ENCODE data around the gene TMPRSS11B. TPM values are rescaled to one million over a fixed set of nuclear protein-coding genes. Genes with fewer than 3 reads are reported as not detected.

TMPRSS11B gene
- total RNA-seq, 1 experiment from 2014 or later, result not detected

DNA sequence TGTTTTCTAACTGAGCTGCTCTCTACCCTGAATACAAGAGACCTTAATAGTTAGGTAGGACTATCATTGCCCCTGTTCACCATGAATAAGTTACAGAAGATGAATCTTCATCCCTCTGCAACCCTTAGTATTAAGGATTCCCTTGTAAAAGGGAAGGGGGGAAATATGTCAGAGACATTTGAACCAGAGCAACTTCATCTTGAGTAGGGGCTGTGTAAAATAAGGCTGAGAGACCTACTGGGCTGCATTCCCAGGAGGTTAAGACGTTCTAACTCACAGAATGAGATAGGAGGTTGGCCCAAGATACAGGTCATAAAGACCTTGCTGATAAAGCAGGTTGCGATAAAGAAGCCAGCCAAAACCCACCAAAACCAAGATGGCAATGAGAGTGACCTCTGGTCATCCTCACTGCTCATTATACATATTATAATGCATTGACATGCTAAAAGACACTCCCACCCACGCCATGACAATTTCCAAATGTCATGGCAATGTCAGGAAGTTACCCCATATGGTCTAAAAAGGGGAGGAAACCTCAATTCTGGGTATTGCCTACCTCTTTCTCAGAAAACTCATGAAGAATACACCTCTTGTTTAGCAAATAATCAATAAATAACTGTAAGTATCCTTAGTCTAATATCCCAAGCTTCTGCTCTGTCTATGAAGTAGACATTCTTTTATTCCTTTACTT is 19.5 kb upstream of the TMPRSS11B start (continued):
- no peak for TF ChIP-seq EGR1 (IDR thresholded peaks at IDR 0.05; ENCODE audit: low read depth)
- TF ChIP-seq SIN3A (IDR thresholded peaks at IDR 0.05; ENCODE audit: low read depth), result no peak

- CTCF ChIA-PET, result no interaction called here
- Histone ChIP-seq H3K4me2 (ENCODE audit: low read length) (no peak overlapping the region), H3K4me3 (replicated peaks in 1 of 2; ENCODE audit: low read depth in 1 of 2, low read length in 2 of 2) (no peak overlapping the region), H4K20me1 (ENCODE audit: insufficient read depth) (no peaks in the 10 kb centered on the region), H3K9me3 (ENCODE audit: control insufficient read depth in 1 of 2, insufficient read depth in 1 of 2, low read depth in 1 of 2, low read length in 2 of 2) (no peaks in the 10 kb centered on the region), H3K9me2 (ENCODE audit: insufficient read depth) (no peaks in the 10 kb centered on the region), H3K9ac (ENCODE audit: low read length) (no peak overlapping the region), H3K27ac (ENCODE audit: low read depth, low read length) (no peak overlapping the region), H3K79me2 (ENCODE audit: insufficient read depth, low read length) (no peaks in the 10 kb centered on the region), H3K4me1 (ENCODE audit: control insufficient read depth in 1 of 2, insufficient read depth in 2 of 2, low read length in 2 of 2) (no peaks in the 10 kb centered on the region), H2AFZ (ENCODE audit: low read depth, low read length, poor library complexity, severe bottlenecking) (no peak overlapping the region), H3K27me3 (ENCODE audit: insufficient read depth, low read length) (no peaks in the 10 kb centered on the region), H3K36me3 (ENCODE audit: control insufficient read depth in 1 of 2, insufficient read depth in 2 of 2, low read length in 2 of 2) (no peaks in the 10 kb centered on the region)
- no TSS peak for BruUV-seq (replicated peaks)
- POLR2A ChIA-PET, result no interaction called here
- ATAC-seq (no peak), DNase-seq (ENCODE audit: low read depth, low spot score) (no peak)
- intact Hi-C loops (cut with micrococcal nuclease), result no loop called here
- RAD21 ChIA-PET (ENCODE audit: low non-redundant PET in 1 of 2, low total read pairs in 2 of 2, uncharacterized antibody in 2 of 2, unreplicated experiment in 2 of 2), result no interaction called here
- TF ChIP-seq POLR2AphosphoS5 (IDR thresholded peaks at IDR 0.05; ENCODE audit: low read depth, low read length), result no peak
- no peak for TF ChIP-seq ZNF274 (IDR thresholded peaks at IDR 0.05; ENCODE audit: low read depth, low read length)
- TF ChIP-seq RAD21 (IDR thresholded peaks at IDR 0.05; ENCODE audit: low read depth), result no peak
- TF ChIP-seq ZFX (IDR thresholded peaks at IDR 0.05), result no peak
- no peak for TF ChIP-seq YY1 (IDR thresholded peaks at IDR 0.05; ENCODE audit: extremely low read depth, insufficient replicate concordance, low read depth, low read length)
- TF ChIP-seq POLR2A (IDR thresholded peaks at IDR 0.05; ENCODE audit: borderline replicate concordance, extremely low read depth, insufficient read depth, insufficient read length), result no peak
- TF ChIP-seq CTCF (IDR thresholded peaks at IDR 0.05 in 2 of 3, conservative IDR thresholded peaks at IDR 0.05 in 1 of 3; ENCODE audit: borderline replicate concordance in 1 of 3, insufficient read depth in 1 of 3, low read depth in 2 of 3, low read length in 2 of 3), result no peak
- TF ChIP-seq EZH2 (IDR thresholded peaks at IDR 0.05), result no peak
- TF ChIP-seq CEBPB (IDR thresholded peaks at IDR 0.05; ENCODE audit: low read depth), result no peak
- TF ChIP-seq, protein P1, sequence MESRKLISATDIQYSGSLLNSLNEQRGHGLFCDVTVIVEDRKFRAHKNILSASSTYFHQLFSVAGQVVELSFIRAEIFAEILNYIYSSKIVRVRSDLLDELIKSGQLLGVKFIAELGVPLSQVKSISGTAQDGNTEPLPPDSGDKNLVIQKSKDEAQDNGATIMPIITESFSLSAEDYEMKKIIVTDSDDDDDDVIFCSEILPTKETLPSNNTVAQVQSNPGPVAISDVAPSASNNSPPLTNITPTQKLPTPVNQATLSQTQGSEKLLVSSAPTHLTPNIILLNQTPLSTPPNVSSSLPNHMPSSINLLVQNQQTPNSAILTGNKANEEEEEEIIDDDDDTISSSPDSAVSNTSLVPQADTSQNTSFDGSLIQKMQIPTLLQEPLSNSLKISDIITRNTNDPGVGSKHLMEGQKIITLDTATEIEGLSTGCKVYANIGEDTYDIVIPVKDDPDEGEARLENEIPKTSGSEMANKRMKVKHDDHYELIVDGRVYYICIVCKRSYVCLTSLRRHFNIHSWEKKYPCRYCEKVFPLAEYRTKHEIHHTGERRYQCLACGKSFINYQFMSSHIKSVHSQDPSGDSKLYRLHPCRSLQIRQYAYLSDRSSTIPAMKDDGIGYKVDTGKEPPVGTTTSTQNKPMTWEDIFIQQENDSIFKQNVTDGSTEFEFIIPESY (IDR thresholded peaks at IDR 0.05; ENCODE audit: extremely low read depth, insufficient replicate concordance, low read length), result no peak
- TF ChIP-seq TCF7L2 (IDR thresholded peaks at IDR 0.05; ENCODE audit: borderline replicate concordance, extremely low read depth, insufficient read depth, insufficient read length), result no peak
- TF ChIP-seq REST (IDR thresholded peaks at IDR 0.05; ENCODE audit: low read depth), result no peak
- TF ChIP-seq SP1 (IDR thresholded peaks at IDR 0.05; ENCODE audit: low read depth), result no peak
- TF ChIP-seq SIN3A (IDR thresholded peaks at IDR 0.05; ENCODE audit: low read depth), result no peak
- TF ChIP-seq CBX3 (IDR thresholded peaks at IDR 0.05; ENCODE audit: low read depth), result no peak
- no peak for TF ChIP-seq MAX (IDR thresholded peaks at IDR 0.05)
- no peak for TF ChIP-seq SRF (IDR thresholded peaks at IDR 0.05; ENCODE audit: low read depth)
Measured at GRCh38 chr4:68259191-68259590, 13.7 kb upstream of the TMPRSS11B start.
